Stimulated activated naive CD4-positive, alpha-beta T cell (primary cell): ENCODE data around the gene NFIB.

Source experiments
- DNase-seq, 6 experiments: peaks; one replicate each; lab custom pipeline; 2025; lab: John Stamatoyannopoulos, UW

NFIB gene

DNA sequence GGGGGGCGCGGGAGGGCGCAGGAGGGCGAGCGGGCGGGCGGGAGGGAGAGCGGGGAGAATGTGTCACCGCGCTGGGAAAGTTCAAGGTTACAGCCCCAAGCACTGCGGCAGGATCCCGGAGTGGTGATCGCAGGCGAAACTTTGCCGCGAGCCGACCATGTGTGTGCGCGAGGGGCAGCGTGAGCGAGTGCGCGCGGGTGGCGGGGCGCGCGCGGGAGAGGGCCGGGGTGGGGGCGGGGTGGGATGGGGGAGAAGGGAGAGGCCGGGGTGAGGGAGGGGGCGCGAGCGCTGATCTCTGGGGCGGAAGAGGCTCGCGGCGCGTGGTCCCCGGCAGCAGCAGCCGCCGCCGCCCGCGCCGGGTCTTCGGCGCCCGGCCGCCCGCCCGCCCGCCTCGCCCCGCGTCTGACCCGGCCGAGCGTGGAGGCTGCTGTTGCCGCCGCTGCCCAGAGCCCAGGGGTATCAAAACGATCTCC, at the start of gene NFIB:
Gene NFIB, minus strand, starts transcription at position 191 of the 473 bp plus-strand sequence. CDS start 630 bp downstream, outside the sequence.
- no peak for DNase-seq

DNA sequence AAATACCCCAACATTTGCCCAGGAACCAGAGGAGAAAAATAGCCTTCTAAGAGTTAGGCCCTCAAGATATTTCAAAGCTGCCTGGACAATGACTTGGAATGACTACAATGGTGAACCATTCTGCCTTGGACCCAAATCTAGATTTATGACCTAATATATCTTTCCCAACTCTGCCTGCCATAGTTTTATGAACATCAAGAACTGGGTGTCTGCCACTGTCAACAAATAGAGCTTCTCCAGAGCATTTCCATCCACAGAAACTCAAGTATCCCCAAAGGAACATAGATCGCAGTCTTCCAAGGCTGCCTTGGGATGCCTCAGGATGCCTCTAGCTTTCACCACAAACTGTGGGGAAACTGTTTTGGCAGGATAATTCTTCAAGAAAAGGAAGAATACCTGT, 48.2 kb upstream of the NFIB start:
- no peak for DNase-seq

DNA sequence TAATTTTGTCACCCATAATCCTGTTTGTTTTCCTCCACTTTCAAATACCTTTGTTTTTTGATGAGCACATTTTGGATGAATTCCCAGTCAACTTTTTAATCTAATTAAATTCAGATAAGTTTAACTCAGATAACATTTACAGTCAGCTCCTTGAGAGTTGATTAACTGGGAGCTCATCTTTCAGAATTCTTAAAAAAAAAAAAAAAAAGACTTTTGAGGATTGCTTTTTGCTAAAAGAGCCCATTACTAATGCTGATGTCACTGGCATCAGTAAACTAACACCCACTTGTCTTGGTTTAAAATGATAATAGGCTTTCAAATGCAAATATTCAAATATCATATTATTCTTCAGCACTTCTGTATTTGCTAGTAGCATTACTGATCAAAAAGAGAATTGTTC, 47.1 kb upstream of the NFIB start:
- DNase-seq = no peak

DNA sequence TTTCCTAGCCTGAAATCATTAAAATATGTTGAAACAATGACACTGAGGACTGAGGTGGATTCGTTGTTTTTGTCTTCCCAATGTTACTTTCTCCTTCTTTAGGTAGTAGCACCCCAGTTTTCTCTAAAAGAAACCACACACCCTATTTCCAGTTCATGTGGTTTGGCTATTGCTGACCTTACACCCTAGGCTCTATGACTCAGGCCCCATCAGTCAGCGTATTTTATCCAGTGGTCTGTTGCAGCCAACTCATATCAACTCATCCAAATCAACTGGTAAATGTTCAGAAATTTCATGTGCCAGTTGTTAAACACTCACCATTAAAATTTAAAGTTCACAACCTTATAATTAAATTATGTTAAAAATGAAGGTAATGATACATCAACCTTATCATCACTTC, 44.6 kb upstream of the NFIB start:
- no peak for DNase-seq

DNA sequence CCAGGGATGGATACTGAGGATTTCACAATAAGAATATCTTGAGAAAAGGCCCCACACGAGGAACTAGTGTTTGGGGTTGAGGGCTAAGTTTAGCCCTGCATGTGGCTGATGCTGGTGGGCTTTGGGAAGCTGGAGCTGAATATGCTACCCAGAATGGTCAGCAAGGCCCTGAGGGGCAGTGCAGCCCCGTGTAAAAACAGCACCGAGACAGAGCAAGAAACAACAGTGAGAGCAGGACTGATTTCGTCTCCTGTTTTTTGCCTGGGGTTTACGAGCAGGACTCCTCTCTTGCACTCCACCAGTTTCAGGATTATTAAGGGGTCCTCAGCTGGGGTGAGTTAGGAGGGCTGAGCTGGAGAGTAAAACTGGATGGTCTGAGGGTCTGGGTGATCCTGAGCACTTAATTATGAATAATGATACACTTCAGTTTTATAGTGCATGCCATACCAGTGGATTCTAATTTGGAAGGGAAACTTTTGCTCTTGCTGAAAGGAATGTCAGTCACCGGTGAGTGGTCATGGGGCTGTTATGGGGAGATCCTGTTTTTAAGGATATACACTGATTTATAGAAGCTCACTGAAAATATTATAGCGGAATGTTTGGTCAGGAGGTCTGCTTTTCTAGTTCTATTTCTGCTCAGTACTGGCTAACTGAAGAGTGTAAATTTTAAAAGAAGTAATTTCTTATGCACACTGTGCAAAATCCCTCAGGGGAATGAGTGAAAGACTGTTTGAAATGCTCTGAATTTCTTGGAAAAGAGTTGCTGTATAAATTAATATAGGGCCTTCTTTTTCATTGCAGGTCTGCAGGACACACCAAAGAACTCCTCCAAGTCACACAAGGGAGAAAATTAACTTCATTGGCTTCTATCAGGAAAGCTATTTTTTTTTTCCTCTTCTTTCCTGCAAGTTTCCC, 42.7 kb upstream of the NFIB start:
- DNase-seq = no peak

DNA sequence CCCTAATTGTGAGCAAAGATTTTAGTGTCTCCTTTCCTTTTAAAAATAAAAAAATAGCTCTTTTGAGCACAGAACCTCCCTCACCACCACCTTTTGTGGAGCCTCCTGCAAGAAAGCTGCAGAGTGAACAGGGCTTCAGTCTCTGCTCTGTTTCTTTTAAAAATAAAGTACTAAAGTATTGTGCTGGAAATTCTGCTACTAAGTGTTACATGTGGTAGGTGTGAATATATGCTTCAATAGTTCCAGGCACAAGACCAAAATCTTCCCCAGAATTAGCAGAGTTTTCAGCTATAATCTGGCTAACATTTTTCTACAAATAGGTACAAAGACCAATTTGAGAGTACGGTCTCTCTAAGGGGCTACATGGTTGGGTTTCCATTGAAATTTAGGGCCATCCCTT, 40.3 kb upstream of the NFIB start:
- no peak for DNase-seq

DNA sequence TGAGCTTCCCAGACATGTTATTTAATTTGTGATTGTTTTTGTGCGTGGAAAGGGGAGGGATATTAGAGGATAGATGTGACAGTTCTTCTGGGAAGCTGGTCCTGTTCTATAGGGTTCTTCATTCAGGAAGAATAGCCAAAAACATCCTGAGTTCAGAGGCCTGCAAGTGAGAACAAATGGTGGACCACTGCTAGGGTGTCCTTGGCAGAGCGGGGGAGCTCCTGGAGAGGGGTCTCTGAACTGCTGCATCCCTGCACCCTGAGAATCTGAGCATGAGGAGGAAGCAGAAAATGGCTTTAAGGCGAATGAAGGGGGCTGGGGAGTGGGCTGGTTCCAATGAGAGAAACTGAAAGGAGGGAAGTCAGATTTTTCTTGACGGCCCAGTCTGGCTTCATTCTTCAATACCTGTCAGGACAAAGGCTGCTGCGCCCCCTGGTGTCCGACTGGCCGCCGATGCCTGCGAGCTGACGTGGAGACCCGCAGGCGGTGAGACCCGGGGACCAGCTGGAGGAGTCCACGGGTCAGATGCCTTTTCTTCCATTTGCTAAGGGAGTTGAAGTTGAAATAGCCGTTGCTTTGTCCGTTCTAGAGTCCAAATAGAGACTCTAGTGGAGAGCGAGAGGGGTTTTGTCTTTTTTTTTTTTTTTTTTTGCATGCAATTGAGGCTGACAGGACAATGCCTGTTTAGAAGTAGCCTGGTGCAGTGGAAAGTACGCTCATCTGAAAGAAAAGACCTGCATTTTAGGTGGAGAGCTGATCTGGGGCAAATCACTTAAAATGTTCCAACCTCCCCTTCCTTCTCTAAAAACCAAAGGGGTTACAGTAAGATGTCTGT, 39.5 kb upstream of the NFIB start:
- DNase-seq = peak in 5 of 6 experiments; percentile 1 to 28 (median 25)

DNA sequence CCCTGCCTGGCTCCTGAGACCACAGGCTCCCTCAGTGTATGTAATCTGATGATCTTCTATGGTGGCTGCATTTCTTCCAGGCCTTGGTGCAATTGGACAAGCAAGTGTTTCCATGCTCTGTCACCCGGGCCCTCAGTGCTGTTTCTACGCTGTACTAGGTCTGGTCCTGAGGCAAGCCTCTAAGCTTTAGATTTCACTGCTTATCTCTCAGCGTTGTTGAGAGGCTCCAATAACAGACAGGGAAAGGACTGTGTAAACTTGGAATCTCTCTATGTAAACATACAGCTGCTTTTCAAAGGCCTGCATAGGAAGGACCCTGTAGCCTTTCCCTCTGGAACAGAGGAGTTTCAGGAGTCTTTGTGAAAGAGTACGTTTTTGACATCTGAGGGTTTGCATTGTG, 38.6 kb upstream of the NFIB start:
- no peak for DNase-seq

DNA sequence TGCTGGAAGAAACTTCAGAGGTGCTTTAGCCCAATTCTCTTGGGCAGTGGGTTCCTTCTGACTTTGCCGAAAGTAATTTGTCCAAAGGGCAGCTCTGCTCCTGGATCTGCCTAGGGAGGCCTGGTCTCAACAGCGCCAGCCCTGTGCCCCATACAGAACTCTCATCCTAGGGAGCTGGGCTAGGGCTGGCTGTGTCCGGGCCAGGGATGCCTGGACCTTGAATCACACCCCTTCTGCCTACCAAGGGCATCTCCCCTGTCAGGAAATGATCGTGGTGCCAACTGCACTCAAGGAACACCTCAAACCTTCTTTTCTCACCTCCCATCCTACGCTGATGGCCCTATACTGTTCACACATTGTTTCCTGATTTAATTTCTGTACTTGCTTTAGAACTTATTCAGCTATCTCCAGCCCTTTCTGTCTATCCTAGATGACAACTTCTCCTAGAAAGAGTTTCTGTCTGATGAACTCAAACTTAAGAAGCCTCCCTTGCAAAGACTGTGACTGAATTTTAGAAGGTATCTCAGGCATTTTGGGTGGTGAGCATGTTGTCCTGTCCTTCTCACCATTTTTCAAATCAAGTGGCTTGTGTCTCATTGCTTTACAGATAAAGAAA, 37.4 kb upstream of the NFIB start:
- DNase-seq = no peak

DNA sequence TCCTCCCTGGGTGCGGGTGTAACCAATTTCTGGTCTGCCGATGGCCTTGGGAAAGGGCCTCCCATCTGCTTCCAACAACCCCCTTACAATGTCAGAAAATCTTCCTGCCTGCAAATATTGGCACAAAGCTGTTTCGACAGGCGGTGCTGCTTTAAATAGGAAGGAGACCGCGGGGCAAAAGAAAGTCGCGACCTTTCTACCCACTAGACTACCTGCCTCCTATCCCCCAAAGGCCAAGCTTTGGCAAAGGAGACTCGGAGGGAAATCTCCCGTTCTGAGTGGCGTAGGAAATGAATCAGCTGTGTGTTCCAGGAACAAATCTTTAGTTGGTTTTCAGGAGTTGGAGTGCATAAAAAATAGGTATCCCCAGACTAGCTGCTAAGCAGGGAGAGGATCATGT, 36.8 kb upstream of the NFIB start:
- DNase-seq = no peak

DNA sequence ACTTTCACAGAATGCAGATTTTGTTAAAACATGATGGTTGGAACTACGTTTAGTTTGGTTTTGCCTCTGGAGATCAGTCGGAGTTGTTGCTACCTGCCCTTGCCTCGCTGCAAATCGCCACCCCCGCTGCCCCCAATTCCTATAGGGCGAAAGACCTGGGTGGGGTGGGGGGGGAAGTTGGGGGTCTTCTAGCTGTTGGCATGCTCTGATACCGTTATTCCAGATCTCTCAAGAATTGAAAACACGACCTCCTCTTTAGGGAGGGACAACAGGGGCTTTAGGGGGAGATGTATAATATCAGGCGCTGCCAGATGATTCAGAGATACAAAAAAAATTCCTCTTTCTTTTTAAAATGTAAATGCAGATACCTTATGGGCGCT, 36.4 kb upstream of the NFIB start:
- DNase-seq = no peak

DNA sequence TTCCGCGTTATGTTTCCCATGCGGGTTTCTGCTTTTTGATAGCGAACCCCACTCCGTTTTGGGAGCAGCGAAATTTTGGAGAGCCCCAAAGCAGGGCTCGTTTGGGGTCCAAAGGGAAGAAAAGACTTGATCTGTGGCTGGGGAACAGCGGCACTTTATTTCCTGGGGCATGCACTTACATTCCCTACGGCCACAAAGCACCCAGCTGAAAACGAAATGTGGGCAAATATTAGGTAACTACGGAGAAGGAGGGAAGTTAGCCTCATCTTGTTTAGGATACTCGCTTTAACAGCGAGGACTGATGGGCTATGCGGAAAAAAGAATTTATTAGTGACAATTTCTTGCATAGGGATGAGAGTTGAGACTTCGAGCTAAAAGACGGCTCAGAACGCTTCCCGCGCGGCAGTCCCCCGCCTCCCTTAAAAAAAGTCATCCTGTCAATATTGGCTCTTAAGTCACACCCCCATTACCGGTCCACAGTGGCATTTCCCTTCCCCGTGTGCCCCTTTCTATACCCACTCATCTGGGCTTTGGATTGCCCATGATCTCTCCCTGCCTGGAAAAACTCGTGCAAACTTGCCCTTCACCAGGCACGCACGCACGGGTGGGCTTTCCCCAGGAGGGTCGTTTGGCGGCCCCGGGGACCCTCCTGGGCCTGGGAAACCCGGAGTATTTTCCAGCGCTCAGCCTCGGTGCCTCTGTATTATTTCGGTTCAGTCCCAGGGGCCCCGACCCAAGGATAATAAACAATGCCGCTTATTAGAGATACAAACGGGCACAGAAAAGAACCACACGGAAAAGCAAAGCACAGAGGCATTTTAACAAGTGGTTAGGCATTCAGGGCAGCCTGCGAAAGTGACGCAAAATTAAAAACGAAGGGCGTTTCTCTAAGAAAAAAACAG, 35.8 kb upstream of the NFIB start:
- no peak for DNase-seq

DNA sequence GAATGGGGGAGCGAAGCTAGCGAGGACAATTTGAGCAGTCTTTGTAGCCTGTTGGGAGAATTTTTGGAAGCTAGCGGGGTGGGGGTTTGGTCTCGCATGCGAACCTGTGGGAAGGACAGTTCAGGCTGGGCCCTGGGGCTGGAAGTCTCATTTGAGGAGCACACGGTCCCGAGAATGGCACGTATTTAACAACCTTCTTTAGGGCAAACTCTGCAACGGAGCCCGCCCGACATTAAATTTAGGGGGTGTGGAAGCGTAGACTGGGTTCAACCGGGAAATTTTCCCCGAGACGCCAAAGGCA, 35.2 kb upstream of the NFIB start:
- DNase-seq = no peak

DNA sequence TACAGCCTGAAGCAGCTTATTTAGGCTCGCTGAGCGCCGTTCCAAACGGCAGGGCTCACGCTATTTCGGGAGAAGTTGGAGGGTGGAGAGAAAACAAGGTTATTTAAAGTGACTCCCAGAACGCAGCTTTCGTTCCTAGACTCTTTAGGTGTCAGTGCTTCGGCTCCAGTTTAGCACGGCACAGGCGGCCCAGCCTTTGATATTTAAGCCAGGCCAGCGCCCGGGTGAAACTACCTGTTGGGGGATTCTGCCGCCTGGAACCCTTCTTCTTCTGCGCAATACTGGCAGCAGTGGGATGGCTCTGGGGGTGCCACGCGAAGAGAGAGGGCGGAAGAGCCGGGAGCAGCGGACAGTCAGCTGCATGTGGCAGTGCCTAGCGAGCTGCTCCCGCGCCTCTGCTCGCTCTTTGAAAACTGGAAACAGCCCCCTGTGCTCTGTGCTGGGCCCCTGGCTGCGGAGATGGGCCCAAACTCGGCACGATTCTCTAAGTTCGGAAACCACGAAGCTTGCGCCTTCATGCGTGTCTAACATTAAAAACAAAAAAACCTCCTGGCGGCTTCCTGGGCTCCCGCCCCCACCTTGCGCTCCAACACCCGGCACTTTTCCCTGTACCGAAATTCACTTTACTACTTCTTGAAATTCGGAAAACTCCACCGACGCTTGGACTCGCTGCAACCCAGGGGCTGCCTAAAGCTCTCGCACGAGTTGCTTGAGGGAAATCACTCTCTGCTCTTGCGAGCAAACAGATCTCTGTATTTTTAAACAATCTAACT, 34.6 kb upstream of the NFIB start:
- no peak for DNase-seq

DNA sequence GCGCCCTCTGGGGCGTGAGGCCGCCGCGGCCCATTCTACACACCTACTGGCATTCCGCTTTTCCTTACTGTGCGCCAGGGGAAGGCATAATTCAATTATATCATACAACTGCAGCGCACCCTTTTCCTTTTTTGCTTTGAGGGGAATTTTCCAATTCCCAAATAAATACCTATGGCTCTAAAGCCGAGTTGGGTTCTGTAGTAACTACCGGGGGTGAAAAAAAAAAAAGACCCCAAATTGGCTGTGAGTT, 34.1 kb upstream of the NFIB start:
- no peak for DNase-seq

DNA sequence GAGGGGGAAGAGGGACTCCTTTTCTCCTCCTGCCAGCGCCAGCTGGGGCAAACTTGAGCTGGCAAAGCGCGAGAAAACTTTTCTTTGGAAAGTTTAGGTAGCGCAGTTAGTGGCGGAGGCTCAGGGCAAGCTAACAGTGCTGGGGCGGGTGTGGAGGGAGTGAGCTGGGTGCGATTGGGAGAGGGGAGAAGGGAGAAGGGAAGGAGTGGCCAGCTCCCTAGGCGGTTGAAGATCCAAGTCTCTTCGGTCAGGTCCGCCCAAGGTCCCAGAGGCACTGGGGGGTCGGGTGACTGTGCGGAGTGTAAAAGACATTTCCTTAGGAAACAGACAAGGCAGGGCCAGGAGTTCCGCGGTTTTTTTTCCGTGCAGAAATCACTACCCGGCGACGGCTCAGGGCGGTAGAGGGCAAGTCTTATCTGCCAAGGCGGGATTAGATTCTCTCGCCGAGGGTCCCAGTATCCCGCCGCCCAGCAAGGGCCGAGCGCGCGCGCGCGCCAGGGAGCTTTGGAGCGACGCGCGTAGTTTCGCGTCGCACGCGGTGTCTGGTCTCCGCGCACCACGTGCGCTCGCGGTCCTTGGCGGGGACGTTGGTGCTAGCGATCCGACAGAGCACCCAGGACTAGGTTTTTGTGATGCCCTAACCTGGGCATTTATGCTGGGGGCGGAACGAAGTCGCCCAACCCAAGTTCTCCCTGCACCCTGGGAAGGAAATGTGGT, 33.6 kb upstream of the NFIB start:
- no peak for DNase-seq

DNA sequence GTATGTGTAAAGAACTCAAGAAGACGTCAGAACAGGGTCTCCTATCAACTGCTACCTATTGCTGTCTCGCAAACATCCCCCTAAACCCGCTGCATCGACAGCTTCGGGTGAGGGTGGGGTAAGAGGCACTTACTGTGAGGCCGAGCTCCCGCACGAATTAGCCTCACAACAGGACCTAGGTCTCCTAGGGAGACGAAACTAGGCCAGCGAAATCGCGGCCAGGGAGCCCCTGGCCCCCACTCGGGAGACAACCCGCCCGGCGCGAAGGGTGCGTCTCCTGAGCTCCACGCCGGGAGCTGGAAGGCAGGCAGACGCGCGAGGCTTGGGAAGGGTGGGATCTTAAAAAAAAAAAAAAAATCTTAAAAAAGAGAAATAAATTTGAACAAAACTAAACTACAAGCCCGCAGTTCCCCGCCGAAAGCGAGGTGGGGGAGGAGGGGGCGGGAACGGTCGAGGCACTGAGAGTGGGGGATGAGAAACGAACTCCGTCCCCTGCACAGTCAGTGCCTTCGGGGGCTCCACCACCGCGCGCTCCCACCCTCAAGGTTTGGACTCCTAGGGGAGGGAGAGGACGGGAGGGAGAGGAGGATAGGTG, 33.0 kb upstream of the NFIB start:
- no peak for DNase-seq

DNA sequence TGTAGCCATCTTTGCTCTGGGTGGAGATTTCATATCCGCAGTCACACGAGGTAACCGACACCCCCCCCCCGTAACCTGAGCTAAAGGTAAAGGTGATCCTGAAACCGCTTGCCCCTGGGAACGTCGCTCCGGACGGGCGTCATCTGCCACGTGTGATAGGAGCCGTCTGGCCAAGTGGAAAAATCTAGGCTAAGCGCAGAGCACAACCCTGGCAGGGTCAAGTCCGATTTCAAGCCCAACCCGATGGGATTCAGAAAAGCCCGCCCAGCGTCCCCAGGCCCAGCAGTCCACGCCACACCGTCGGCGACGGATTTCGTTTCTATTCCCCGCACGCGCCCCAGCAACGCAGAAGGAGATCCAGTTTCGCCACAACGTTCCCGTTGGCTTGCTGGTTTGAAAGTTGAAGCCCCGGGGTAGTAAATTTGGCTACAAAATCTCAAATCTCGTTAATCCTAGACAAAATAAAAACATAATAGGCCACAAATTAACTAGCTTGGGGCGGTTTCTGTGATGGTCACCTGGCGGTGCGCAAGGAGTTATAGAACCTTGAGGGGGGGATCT, 32.4 kb upstream of the NFIB start:
- no peak for DNase-seq

DNA sequence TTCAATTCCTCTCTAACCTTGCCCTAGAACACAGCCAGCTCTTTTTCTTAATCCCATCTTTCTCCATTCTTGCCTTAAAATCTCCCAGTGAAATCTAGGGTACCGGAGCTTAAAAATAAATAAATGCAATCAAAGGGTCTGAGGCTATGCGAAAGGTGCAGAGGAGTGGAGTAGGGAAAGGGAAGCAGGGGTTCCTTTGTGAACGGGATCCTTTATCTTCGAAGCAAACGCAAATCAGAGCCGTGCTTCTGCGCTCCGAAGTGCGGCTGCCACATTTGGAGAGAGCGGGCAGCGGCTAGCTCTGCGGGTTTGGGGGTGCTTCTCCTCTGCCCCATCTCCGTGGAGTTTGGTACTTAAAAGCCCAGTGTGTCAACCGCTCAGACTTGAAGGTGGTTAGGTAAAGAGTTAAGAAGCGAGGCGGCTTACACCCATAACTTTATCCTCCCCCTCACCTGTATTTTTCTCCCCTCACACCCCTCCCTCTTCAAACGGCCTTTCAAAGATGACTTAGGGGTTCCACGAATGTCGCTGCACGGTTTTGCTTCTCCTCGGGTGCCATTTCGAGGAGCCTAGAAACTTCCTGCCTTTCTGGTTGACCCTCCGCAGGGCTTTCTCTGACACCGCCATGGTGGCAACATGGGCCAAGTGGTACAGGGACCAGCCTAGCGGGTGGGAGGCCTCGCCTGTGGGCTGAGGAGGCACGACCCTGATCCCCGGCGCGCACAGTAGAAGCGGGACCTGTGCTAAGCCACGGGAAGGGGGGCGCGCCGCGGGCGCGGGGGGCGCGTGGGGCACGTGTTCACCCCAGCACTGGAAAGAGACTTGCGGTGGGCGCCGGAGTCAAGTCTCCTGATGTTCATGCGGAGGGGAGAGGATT, 31.7 kb upstream of the NFIB start:
- DNase-seq = no peak
